Effector memory CD8-positive, alpha-beta T cell (primary cell): Measurements from ENCODE around the gene MLIP.
"Not testable (repeated sequence)": the region's sequence is repeated elsewhere in the genome, so short reads cannot be mapped to it uniquely, and the experiment has no call there.

Experiments
- ATAC-seq: fragments of 150-1000 bp; cut with Tn5 transposase; replicated peaks from 2 replicates; pipeline ENCODE4 v1.10.0; 2021; ENCODE audit warnings: mild to moderate bottlenecking, moderate library complexity
- DNase-seq, 3 experiments: peaks; one replicate each; pipeline ENCODE4 v3.0.0; 2021
- H3K27ac Mint-ChIP-seq, 2 donors: one replicate each; pipeline ENCODE4 v1.8.0; 2022; ENCODE audit warnings: mild to moderate bottlenecking in 2 of 2, mixed read lengths in 2 of 2, moderate library complexity in 2 of 2
- H3K27me3 Mint-ChIP-seq, 2 donors: one replicate each; pipeline ENCODE4 v1.8.0; 2022; ENCODE audit warnings: mixed read lengths in 2 of 2
- H3K36me3 Mint-ChIP-seq: one replicate; pipeline ENCODE4 v1.8.0; 2022; ENCODE audit warnings: mild to moderate bottlenecking, moderate library complexity, mixed read lengths; ENCODE audit not compliant: insufficient read depth
- H3K4me1 Mint-ChIP-seq, 2 donors: one replicate each; pipeline ENCODE4 v1.8.0; 2022; ENCODE audit warnings: low read depth in 2 of 2, mixed read lengths in 2 of 2
- H3K4me3 Mint-ChIP-seq, 2 donors: one replicate each; pipeline ENCODE4 v1.8.0; 2022; ENCODE audit warnings: mild to moderate bottlenecking in 2 of 2, mixed read lengths in 2 of 2, moderate library complexity in 2 of 2
- H3K9me3 Mint-ChIP-seq, 2 donors: one replicate each; pipeline ENCODE4 v1.8.0; 2022; ENCODE audit warnings: mixed read lengths in 2 of 2

Gene MLIP

DNA sequence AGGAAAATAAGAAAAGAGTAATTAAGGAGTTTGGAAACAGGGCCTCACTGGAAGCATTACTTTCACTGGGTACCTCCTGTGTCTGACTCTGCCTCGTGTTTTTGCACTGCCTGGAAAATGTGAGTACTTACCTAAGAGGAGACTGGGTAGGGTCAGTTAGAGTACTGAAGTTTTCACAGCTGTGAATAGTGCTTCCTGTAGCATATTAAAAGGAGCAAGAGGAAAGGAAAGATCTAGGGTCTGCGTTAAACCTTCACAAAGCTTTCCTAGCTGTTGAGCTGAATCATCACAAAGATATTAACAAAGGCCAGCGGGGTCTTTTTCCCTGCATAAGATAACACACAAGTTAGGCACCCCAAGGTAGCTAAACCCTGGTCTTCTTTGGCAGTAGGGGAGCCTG lies 82.3 kb downstream of the MLIP start:
- no peaks in the 10 kb centered on the region for H3K27me3 Mint-ChIP-seq
- H3K4me3 Mint-ChIP-seq, result no peak overlapping the region
- peaks cover 0 to 9% of the 10 kb centered on the region in 2 donors for H3K9me3 Mint-ChIP-seq
- no peaks in the 10 kb centered on the region for H3K4me1 Mint-ChIP-seq
- no peak for ATAC-seq
- DNase-seq, result no peak
- no peaks in the 10 kb centered on the region for H3K36me3 Mint-ChIP-seq
- H3K27ac Mint-ChIP-seq, result no peak overlapping the region

GRCh38 chr6:54194067-54194466 lies 82.8 kb downstream of the MLIP start:
- peaks cover 0 to 11% of the 10 kb centered on the region in 2 donors for H3K9me3 Mint-ChIP-seq
- H3K4me1 Mint-ChIP-seq, result no peaks in the 10 kb centered on the region
- H3K27me3 Mint-ChIP-seq, result no peaks in the 10 kb centered on the region
- no peaks in the 10 kb centered on the region for H3K36me3 Mint-ChIP-seq
- no peak for ATAC-seq
- no peak for DNase-seq
- H3K4me3 Mint-ChIP-seq, result no peak overlapping the region
- H3K27ac Mint-ChIP-seq, result no peak overlapping the region

GRCh38 chr6:54195637-54196036 lies 84.4 kb downstream of the MLIP start:
- H3K36me3 Mint-ChIP-seq, result no peaks in the 10 kb centered on the region
- DNase-seq, result no peak

DNA sequence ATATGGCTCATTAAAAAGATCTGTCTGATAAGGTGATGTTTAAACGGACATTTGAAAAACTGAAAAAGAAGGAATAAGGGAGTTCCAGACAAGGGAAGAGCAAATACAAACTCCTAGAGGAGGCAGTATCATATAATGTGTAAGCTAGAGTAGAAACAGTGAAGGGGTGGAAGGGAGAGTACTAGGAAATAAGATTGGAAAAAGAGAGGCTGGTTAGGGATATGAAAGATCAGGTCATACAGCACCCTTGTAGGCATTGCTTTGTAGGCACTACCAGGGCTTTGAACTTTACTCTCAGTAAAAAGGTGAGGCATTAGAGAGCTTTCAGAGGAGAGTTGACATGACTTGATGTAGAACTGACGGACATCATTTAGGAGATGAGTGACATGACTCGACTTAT lies 85.7 kb downstream of the MLIP start:
- peaks cover 11 to 12% of the 10 kb centered on the region in 2 donors for H3K9me3 Mint-ChIP-seq

More at GRCh38 chr6:54195637-54196036, 84.4 kb downstream of the MLIP start:
- no peaks in the 10 kb centered on the region for H3K4me1 Mint-ChIP-seq
- no peak overlapping the region for H3K27ac Mint-ChIP-seq
- no peaks in the 10 kb centered on the region for H3K27me3 Mint-ChIP-seq
- H3K9me3 Mint-ChIP-seq, result peaks cover 11 to 16% of the 10 kb centered on the region in 2 donors
- no peak overlapping the region for H3K4me3 Mint-ChIP-seq
- ATAC-seq, result no peak

DNA sequence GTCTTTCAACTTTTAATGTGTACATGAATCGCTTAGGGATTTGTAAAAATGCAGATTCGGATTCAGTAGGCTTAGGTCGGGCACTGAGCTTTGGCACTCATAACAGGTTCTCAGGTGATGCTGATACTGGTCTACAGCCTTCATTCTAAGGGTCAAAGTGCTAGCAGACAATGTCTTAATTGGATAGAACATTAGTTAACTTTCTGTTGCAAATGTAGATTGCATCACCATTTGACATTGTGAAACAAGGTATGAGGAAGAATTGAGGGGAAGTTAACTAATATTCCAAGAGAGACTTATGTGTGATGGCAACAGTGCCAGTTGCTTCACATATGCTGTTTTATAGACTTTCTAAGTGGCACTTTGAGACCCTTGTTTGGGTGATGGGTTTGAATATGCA lies 86.9 kb downstream of the MLIP start:
- no peak for ATAC-seq
- Mint-ChIP-seq H3K36me3 (no peaks in the 10 kb centered on the region), H3K9me3 (peaks cover 11 to 12% of the 10 kb centered on the region in 2 donors), H3K4me3 (no peak overlapping the region), H3K4me1 (no peaks in the 10 kb centered on the region), H3K27me3 (no peaks in the 10 kb centered on the region), H3K27ac (no peak overlapping the region)
- no peak for DNase-seq

More for the DNA sequence above, 85.7 kb downstream of the MLIP start:
- Mint-ChIP-seq H3K27ac (no peak overlapping the region), H3K4me1 (no peaks in the 10 kb centered on the region), H3K36me3 (no peaks in the 10 kb centered on the region), H3K27me3 (no peaks in the 10 kb centered on the region), H3K4me3 (no peak overlapping the region)
- DNase-seq (no peak), ATAC-seq (no peak)

GRCh38 chr6:54203474-54204035 lies 92.3 kb downstream of the MLIP start:
- ATAC-seq, DNase-seq, H3K4me1 Mint-ChIP-seq, H3K27ac Mint-ChIP-seq, H3K4me3 Mint-ChIP-seq, H3K27me3 Mint-ChIP-seq, H3K36me3 Mint-ChIP-seq: not testable (repeated sequence)
- H3K9me3 Mint-ChIP-seq, result peaks cover 7 to 11% of the 10 kb centered on the region in 2 donors

GRCh38 chr6:54204921-54205591 lies 93.8 kb downstream of the MLIP start:
- Mint-ChIP-seq H3K27ac (no peak overlapping the region), H3K4me3 (no peak overlapping the region), H3K4me1 (no peaks in the 10 kb centered on the region), H3K27me3 (no peaks in the 10 kb centered on the region), H3K9me3 (peaks cover 2% of the 10 kb centered on the region in 2 donors), H3K36me3 (no peaks in the 10 kb centered on the region)
- ATAC-seq, result no peak
- no peak for DNase-seq

DNA sequence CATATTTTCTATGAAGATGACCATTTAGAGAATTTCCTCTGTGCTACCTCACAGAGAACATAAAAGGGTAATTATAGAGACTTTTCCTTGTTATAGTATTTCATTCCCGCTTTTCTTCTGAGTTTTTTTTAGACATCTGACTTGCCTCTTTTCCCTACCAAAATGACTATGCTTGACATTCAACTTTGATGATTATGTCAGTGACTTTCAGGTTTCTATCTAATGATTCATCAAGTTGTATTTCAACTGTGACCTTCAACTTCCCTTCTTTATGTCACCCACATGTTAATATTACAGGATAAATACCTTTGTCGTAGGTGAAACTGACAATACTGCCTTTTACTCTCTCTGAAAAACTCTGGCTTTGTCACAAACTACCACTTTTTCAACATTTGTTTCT lies 95.3 kb downstream of the MLIP start:
- Mint-ChIP-seq H3K36me3 (no peaks in the 10 kb centered on the region), H3K4me3 (no peak overlapping the region), H3K9me3 (no peaks in the 10 kb centered on the region), H3K27ac (no peak overlapping the region), H3K4me1 (no peaks in the 10 kb centered on the region), H3K27me3 (no peaks in the 10 kb centered on the region)
- DNase-seq (no peak), ATAC-seq (no peak)

GRCh38 chr6:54209983-54210382 lies 98.7 kb downstream of the MLIP start:
- H3K27me3 Mint-ChIP-seq, result not testable (repeated sequence)

GRCh38 chr6:54214286-54214685 lies 103.0 kb downstream of the MLIP start:
- peaks cover 7 to 18% of the 10 kb centered on the region in 2 donors for H3K9me3 Mint-ChIP-seq

More at GRCh38 chr6:54209983-54210382, 98.7 kb downstream of the MLIP start:
- H3K27ac Mint-ChIP-seq, H3K4me1 Mint-ChIP-seq, ATAC-seq, DNase-seq, H3K36me3 Mint-ChIP-seq, H3K4me3 Mint-ChIP-seq: not testable (repeated sequence)
- H3K9me3 Mint-ChIP-seq, result peaks cover 5 to 10% of the 10 kb centered on the region in 2 donors

DNA sequence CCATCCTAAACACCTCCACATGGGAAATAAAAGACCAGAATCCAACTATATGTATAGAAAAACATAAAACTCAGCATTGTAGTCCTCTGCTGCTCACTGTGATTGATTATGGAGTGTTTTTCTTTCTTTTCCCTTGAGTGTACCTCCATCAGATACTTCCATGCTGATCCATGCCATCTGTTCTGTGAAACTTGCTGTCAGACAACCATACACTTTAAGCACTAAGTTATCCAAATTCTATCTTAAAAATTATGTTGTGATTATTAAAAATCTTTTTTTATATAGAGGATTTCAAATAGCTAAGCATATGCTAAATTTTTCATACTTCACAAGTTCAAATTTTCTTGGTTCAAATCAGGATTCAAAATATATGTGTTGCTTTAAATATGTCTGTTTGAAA lies 105.1 kb downstream of the MLIP start:
- Mint-ChIP-seq H3K9me3 (peaks cover 7 to 18% of the 10 kb centered on the region in 2 donors), H3K4me3 (no peak overlapping the region), H3K27ac (no peak overlapping the region), H3K27me3 (no peaks in the 10 kb centered on the region), H3K4me1 (no peaks in the 10 kb centered on the region), H3K36me3 (no peaks in the 10 kb centered on the region)
- ATAC-seq, result no peak
- DNase-seq, result no peak

More at GRCh38 chr6:54214286-54214685, 103.0 kb downstream of the MLIP start:
- Mint-ChIP-seq H3K4me3 (no peak overlapping the region), H3K36me3 (no peaks in the 10 kb centered on the region), H3K27me3 (no peaks in the 10 kb centered on the region), H3K27ac (no peak overlapping the region), H3K4me1 (no peaks in the 10 kb centered on the region)
- no peak for ATAC-seq
- DNase-seq, result no peak

DNA sequence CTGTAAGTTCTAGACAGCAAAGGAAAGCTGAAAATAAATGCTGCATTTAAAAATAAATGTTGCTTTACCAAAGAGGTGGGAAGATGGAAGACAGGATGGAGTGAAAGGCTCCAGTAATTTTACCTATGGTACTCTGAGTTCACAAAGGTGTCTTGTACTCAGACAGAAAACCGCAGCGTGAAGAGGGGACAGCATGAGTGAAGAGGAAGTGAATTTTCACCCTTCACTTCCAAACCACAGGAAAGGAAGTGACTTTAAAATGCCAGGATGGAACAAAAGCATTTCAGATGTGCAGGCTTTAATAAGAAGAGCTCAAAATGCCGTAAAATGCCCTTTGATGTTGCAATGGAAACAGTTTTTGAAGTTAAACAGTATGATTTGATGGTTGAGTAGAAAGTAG lies 105.8 kb downstream of the MLIP start:
- no peak for DNase-seq
- Mint-ChIP-seq H3K27me3 (no peaks in the 10 kb centered on the region), H3K36me3 (no peaks in the 10 kb centered on the region), H3K9me3 (peaks cover 7 to 18% of the 10 kb centered on the region in 2 donors), H3K4me3 (no peak overlapping the region), H3K27ac (no peak overlapping the region), H3K4me1 (no peaks in the 10 kb centered on the region)
- ATAC-seq, result no peak

- no peaks in the 10 kb centered on the region for H3K4me1 Mint-ChIP-seq
- no peaks in the 10 kb centered on the region for H3K27me3 Mint-ChIP-seq
- no peaks in the 10 kb centered on the region for H3K36me3 Mint-ChIP-seq
- ATAC-seq (no peak), DNase-seq (no peak)
- H3K9me3 Mint-ChIP-seq, result peaks cover 0 to 2% of the 10 kb centered on the region in 2 donors
- H3K4me3 Mint-ChIP-seq, result no peak overlapping the region
- H3K27ac Mint-ChIP-seq, result no peak overlapping the region
Observed at GRCh38 chr6:54222217-54222616, 111.0 kb downstream of the MLIP start.

DNA sequence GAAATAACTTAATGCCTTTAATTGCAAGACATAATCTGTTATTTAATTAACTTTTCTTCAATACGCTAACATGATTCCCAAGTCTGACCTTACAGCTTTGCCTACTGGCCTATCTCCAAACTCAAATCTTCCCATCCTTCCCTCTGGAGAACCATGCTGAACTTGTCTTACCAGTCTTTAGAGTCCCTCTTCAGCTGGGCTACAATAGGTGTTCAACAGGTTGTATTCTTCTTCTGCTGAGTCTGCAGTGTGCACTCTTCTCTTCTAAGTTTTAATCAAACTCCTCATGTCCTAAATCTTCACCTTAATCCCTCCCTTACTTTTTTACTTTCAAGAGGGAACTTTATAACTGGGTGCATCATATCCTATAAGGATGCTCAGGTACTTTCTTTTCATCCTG lies 121.5 kb downstream of the MLIP start:
- H3K27me3 Mint-ChIP-seq, result no peaks in the 10 kb centered on the region
- peaks cover 3% of the 10 kb centered on the region for H3K36me3 Mint-ChIP-seq

More for the DNA sequence above, 121.5 kb downstream of the MLIP start:
- peaks cover 6 to 17% of the 10 kb centered on the region in 2 donors for H3K9me3 Mint-ChIP-seq
- ATAC-seq (no peak), DNase-seq (no peak)
- no peaks in the 10 kb centered on the region for H3K4me1 Mint-ChIP-seq
- H3K4me3 Mint-ChIP-seq, result no peak overlapping the region
- H3K27ac Mint-ChIP-seq, result no peak overlapping the region
